ENCODE measurements around the gene SSTR5.
"Not testable (repeated sequence)": the region's sequence is repeated elsewhere in the genome, so short reads cannot be mapped to it uniquely, and the experiment has no call there.

The SSTR5 gene

GRCh38 chr16:1072526-1073261 lies at the start of gene SSTR5:
TSS of gene SSTR5 (plus strand) at chr16:1072747. CDS start at chr16:1078869, 6,122 bp downstream.
- no peak for DNase-seq

- no peak for DNase-seq
Measured at GRCh38 chr16:1024138-1024537, 48.4 kb upstream of the SSTR5 start.

DNA sequence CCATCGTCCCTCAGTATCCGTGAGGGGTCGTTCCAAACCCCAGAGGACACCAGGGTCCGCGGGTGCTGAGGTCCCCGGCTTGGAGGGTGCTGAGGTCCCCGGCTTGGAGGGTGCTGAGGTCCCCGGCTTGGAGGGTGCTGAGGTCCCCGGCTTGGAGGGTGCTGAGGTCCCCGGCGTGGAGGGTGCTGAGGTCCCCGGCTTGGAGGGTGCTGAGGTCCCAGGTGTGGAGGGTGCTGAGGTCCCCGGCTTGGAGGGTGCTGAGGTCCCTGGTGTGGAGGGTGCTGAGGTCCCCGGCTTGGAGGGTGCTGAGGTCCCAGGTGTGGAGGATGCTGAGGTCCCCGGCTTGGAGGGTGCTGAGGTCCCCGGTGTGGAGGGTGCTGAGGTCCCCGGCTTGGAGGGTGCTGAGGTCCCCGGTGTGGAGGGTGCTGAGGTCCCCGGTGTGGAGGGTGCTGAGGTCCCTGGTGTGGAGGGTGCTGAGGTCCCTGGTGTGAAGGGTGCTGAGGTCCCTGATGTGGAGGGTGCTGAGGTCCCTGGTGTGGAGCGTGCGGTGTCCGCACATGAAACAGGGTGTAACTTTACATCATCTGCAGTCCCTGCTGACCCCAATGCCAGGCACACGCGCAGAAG lies 47.3 kb upstream of the SSTR5 start:
- not testable (repeated sequence) for DNase-seq

GRCh38 chr16:1026057-1026783 lies 46.3 kb upstream of the SSTR5 start:
- no peak for DNase-seq

DNA sequence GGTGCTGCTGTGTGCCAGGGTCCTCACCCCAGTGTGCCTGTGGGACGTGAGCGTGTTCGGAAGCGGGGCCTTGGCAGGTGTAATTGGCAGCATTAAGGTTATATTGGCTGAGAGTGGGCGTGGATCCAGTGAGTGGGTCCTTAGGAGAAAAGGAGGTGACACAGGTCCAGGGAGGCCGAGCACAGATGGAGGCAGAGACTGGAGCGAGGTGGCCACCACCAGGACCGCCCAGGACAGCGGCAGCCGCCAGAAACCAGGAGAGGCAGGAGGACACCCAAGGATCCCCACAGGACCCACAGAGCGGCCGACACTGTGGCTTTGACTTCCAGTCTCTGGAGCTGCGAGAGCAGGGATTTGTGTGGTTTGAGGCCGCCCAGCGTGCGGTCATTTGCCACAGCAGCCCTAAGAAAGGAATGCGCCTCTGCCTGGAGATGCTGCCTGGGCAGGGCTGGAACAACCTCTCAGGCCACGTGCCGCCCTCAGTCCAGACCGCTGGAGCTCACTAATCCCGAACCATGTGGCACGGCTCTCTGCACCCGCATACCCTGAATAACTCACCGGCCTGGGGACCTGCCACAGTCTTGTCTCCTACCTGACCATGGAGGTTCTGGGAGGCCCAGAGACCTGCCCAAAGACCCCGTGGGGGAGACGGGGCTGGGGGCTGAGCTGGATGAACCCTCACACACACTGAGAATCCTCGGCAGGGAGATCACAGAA lies 45.6 kb upstream of the SSTR5 start:
- no peak for DNase-seq

GRCh38 chr16:1027501-1027815 lies 45.1 kb upstream of the SSTR5 start:
- no peak for DNase-seq

DNA sequence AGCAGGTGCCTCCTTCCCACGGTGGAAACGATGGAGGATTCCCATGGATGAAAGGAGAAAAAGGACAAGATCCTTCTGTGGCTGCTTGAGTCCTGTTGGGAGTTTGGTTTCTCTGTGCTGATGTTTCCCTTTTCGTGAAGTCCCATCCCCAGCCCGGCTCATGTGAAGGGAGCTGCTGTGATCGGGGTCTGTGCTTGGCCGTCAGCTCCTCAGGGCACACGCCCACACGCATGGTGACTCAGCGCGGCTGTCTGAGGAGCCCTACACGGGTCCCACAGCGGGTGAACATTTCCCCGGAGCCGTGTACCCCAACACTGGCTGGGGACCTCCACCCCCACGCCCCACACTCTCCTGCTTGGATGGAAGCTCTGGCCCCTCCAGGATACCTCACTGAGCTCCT lies 44.5 kb upstream of the SSTR5 start:
- DNase-seq: no peak

GRCh38 chr16:1028524-1029258 lies 43.9 kb upstream of the SSTR5 start:
- DNase-seq: no peak

GRCh38 chr16:1029259-1029545 lies 43.3 kb upstream of the SSTR5 start:
- DNase-seq: no peak

- no peak for DNase-seq
Measured at GRCh38 chr16:1030473-1030901, 42.1 kb upstream of the SSTR5 start.

- DNase-seq: no peak
Measured at GRCh38 chr16:1031666-1032065, 40.9 kb upstream of the SSTR5 start.

GRCh38 chr16:1032607-1033006 lies 39.9 kb upstream of the SSTR5 start:
- no peak for DNase-seq

- DNase-seq: no peak
Measured at GRCh38 chr16:1033128-1033679, 39.3 kb upstream of the SSTR5 start.

DNA sequence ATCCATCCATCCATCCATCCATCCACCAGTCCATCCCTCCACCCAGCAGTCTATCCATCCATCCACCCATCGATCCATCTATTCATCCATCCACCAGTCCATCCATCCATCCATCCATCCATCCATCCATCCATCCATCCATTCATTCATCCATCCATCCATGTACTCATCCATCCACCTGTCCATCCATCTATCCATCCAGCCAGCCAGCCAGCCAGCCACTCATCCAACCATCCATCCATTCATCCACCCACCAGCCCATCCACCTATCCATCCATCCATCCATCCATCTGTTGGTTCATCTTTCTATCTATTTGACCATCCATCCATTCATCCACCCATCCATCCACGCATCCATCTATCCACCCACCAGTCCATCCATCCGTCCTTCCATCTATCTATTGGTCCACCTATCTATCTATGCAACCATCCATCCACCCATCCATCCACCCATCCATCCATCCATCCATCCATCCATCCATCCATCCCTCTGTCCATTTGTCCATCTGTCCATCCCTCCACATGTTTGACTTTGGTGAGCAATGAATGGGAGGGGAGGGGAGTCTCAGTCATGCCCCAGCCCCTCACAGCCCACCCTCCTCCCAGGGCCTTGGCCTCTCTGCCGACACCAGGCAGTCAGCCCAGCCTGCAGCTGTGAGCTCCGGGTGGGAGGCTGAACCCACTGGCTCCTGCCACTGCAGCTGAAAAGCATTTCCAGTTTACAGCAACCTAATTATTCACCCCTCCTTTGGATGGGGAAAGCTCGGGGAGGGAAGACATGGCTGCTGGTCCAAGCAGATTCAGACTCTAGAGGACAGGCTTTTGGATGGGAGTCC lies 38.1 kb upstream of the SSTR5 start:
- no peak for DNase-seq

DNA sequence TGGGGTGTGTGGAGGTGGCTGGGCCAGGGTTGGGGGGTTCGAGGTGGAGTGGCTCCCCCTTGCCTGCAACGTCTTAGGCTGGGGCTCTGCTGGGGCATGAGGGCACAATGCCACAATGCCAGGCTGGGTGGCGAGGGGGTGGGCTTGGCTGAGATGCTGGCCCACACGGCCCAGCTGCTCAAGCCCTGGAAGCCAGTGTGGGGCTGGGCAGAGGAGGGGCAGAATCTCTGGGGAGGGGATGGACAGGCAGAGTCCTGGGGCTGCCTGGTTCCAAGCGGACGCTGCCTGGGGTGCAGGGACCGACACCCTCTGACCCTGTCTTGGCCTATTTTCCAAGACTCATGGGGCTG lies 37.5 kb upstream of the SSTR5 start:
- no peak for DNase-seq

- DNase-seq: no peak
Measured at GRCh38 chr16:1036166-1036565, 36.4 kb upstream of the SSTR5 start.

- no peak for DNase-seq
Measured at GRCh38 chr16:1036726-1037393, 35.7 kb upstream of the SSTR5 start.

GRCh38 chr16:1037394-1038257 lies 34.9 kb upstream of the SSTR5 start:
- no peak for DNase-seq

- DNase-seq: no peak
Measured at GRCh38 chr16:1038932-1039331, 33.6 kb upstream of the SSTR5 start.

DNA sequence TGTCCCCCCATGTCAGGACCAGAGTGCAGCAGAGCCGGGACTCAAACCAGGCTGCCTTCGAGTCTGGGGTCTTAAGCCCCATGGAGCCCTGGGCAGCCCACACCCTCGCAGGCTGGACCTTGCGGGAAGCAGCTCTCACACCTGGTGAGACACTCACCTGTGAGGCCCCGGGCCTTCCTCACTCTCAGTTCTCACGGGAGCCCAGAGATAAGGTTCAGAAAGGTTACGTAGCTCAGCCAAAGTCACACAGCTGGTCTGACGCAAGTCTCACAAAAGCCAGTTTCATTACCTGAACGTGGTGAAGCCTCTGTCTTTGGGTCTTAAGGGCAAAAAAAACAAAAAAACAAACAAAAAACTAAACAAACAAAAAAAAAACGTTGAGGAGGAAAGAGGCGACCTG lies 32.8 kb upstream of the SSTR5 start:
- DNase-seq: no peak

All from SHP77 (cell line).